ENCODE data around the gene DAND5.
A peak's percentile ranks its signal among the peaks of the same experiment; 100 is the strongest.

DAND5 gene

GRCh38 chr19:12994701-12995595 lies 25.6 kb downstream of the DAND5 start, which contains the start of gene NFIX:
TSS of gene NFIX (plus strand) at chr19:12995475. CDS start at chr19:12995838, 363 bp downstream.
- DNase-seq, result peak; percentile 84

- no peak for DNase-seq
These were observed 26.4 kb downstream of the DAND5 start for GRCh38 chr19:12995596-12996405.

GRCh38 chr19:12996406-12997094 lies 27.2 kb downstream of the DAND5 start:
- DNase-seq, result no peak

GRCh38 chr19:12997179-12997966 lies 28.0 kb downstream of the DAND5 start:
- DNase-seq, result peak; percentile 45

GRCh38 chr19:12997967-12998940 lies 28.9 kb downstream of the DAND5 start:
- DNase-seq, result peak; percentile 86

- DNase-seq, result no peak
These were observed 31.8 kb downstream of the DAND5 start for GRCh38 chr19:13001166-13001501.

- no peak for DNase-seq
These were observed 32.3 kb downstream of the DAND5 start for GRCh38 chr19:13001502-13002165.

GRCh38 chr19:13002166-13002898 lies 33.0 kb downstream of the DAND5 start:
- DNase-seq, result peak; percentile 93

- no peak for DNase-seq
These were observed 33.7 kb downstream of the DAND5 start for GRCh38 chr19:13003081-13003480.

GRCh38 chr19:13004273-13004672 lies 34.9 kb downstream of the DAND5 start:
- no peak for DNase-seq

GRCh38 chr19:13005253-13005652 lies 35.9 kb downstream of the DAND5 start:
- DNase-seq, result no peak

- no peak for DNase-seq
These were observed 36.5 kb downstream of the DAND5 start for GRCh38 chr19:13005861-13006370.

- DNase-seq, result no peak
These were observed 37.3 kb downstream of the DAND5 start for GRCh38 chr19:13006431-13007281.

- no peak for DNase-seq
These were observed 38.1 kb downstream of the DAND5 start for GRCh38 chr19:13007292-13008045.

- no peak for DNase-seq
These were observed 39.8 kb downstream of the DAND5 start for GRCh38 chr19:13008926-13009787.

- no peak for DNase-seq
These were observed 40.9 kb downstream of the DAND5 start for GRCh38 chr19:13010038-13010991.
